ENCODE results near the gene PPP6R1.

DNA sequence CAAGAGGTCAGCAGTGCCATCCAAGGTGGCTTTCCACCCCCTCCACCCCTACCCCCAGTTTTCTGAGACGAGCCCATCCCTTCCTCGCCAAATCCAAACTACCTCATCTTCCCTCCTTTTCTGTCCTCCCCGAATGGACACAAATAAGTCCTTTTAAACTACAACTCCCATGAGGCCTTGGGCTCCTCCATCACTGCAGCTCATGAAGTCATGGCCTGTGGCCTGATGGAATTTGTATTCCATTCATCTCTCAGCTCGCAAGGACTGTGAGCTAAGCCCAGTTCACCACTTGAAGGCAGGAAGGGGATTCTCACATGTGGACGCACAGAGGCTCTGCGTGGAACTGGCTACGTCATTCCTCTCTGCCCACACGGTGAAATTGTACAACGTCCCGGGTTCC lies 62.0 kb downstream of the PPP6R1 start:
- TF ChIP-seq, protein P1, sequence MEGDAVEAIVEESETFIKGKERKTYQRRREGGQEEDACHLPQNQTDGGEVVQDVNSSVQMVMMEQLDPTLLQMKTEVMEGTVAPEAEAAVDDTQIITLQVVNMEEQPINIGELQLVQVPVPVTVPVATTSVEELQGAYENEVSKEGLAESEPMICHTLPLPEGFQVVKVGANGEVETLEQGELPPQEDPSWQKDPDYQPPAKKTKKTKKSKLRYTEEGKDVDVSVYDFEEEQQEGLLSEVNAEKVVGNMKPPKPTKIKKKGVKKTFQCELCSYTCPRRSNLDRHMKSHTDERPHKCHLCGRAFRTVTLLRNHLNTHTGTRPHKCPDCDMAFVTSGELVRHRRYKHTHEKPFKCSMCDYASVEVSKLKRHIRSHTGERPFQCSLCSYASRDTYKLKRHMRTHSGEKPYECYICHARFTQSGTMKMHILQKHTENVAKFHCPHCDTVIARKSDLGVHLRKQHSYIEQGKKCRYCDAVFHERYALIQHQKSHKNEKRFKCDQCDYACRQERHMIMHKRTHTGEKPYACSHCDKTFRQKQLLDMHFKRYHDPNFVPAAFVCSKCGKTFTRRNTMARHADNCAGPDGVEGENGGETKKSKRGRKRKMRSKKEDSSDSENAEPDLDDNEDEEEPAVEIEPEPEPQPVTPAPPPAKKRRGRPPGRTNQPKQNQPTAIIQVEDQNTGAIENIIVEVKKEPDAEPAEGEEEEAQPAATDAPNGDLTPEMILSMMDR (IDR thresholded peaks at IDR 0.05) = no peak
- no peak for TF ChIP-seq POLR2A (IDR thresholded peaks at IDR 0.05)
- no peak for TF ChIP-seq POLR2AphosphoS5 (IDR thresholded peaks at IDR 0.05; ENCODE audit: insufficient read depth in 1 of 2, low read depth in 1 of 2)

Data from vagina (tissue), 2 donors.